GM19035 (cell line): Measurements from ENCODE around the gene DOCK4.
A peak's percentile ranks its signal among the peaks of the same experiment; 100 is the strongest.

Experiments
- ATAC-seq: cut with Tn5 transposase; IDR thresholded peaks from one replicate; pipeline ENCODE4 v1.9.1; 2021; ENCODE audit not compliant: unreplicated experiment

The DOCK4 gene

GRCh38 chr7:112015146-112015545 lies 191.1 kb downstream of the DOCK4 start:
- no peak for ATAC-seq

- ATAC-seq, result no peak
These were observed 191.9 kb downstream of the DOCK4 start for GRCh38 chr7:112014347-112014746.

- ATAC-seq, result no peak
These were observed 192.9 kb downstream of the DOCK4 start for GRCh38 chr7:112013274-112013673.

GRCh38 chr7:112012242-112012641 lies 194.0 kb downstream of the DOCK4 start:
- ATAC-seq, result no peak

- no peak for ATAC-seq
These were observed 195.2 kb downstream of the DOCK4 start for GRCh38 chr7:112010994-112011393.

GRCh38 chr7:112010109-112010508 lies 196.1 kb downstream of the DOCK4 start:
- ATAC-seq, result no peak

GRCh38 chr7:112009081-112009480 lies 197.1 kb downstream of the DOCK4 start:
- ATAC-seq, result peak; percentile 72

- no peak for ATAC-seq
These were observed 199.0 kb downstream of the DOCK4 start for GRCh38 chr7:112007185-112007584.

GRCh38 chr7:112006071-112006470 lies 200.1 kb downstream of the DOCK4 start:
- ATAC-seq, result no peak

- no peak for ATAC-seq
These were observed 200.9 kb downstream of the DOCK4 start for GRCh38 chr7:112005205-112005775.

- ATAC-seq, result no peak
These were observed 204.9 kb downstream of the DOCK4 start for GRCh38 chr7:112001091-112001826.

- no peak for ATAC-seq
These were observed 207.9 kb downstream of the DOCK4 start for GRCh38 chr7:111998326-111998725.

GRCh38 chr7:111997546-111997945 lies 208.7 kb downstream of the DOCK4 start:
- no peak for ATAC-seq

GRCh38 chr7:111992601-111993000 lies 213.6 kb downstream of the DOCK4 start:
- no peak for ATAC-seq

- ATAC-seq, result no peak
These were observed 215.6 kb downstream of the DOCK4 start for GRCh38 chr7:111990643-111991042.

GRCh38 chr7:111987886-111988285 lies 218.3 kb downstream of the DOCK4 start:
- no peak for ATAC-seq

GRCh38 chr7:111987115-111987826 lies 218.9 kb downstream of the DOCK4 start:
- no peak for ATAC-seq

- no peak for ATAC-seq
These were observed 219.6 kb downstream of the DOCK4 start for GRCh38 chr7:111986601-111987000.

GRCh38 chr7:111985798-111986197 lies 220.4 kb downstream of the DOCK4 start:
- ATAC-seq, result no peak

- no peak for ATAC-seq
These were observed 223.4 kb downstream of the DOCK4 start for GRCh38 chr7:111982804-111983203.

- ATAC-seq, result no peak
These were observed 224.1 kb downstream of the DOCK4 start for GRCh38 chr7:111982133-111982532.

GRCh38 chr7:111980725-111981124 lies 225.5 kb downstream of the DOCK4 start:
- no peak for ATAC-seq
